Muscle layer of duodenum (tissue), 2 donors: ENCODE data around the gene SGO2.
"Not testable (repeated sequence)": the region's sequence is repeated elsewhere in the genome, so short reads cannot be mapped to it uniquely, and the experiment has no call there.

Experiments used
- H3K27ac ChIP-seq: one replicate; pipeline ENCODE4 v1.7.0; 2013; ENCODE audit warnings: mild to moderate bottlenecking, low read length
- H3K27me3 ChIP-seq: one replicate; pipeline ENCODE4 v1.7.0; 2013; ENCODE audit warnings: low read depth, mild to moderate bottlenecking, control low read depth, low read length
- H3K36me3 ChIP-seq, 2 donors: one replicate each; pipeline ENCODE4 v1.7.0; 2013; ENCODE audit warnings: low read length in 2 of 2, control low read depth in 1 of 2, mild to moderate bottlenecking in 1 of 2; ENCODE audit not compliant: insufficient read depth in 2 of 2, control insufficient read depth in 1 of 2
- H3K4me1 ChIP-seq, 2 donors: one replicate each; pipeline ENCODE4 v1.7.0; 2013; ENCODE audit warnings: low read length in 2 of 2, mild to moderate bottlenecking in 2 of 2, control low read depth in 1 of 2, moderate library complexity in 1 of 2; ENCODE audit not compliant: insufficient read depth in 2 of 2, control insufficient read depth in 1 of 2
- H3K4me3 ChIP-seq, 2 donors: one replicate each; pipeline ENCODE4 v1.7.0; 2013; ENCODE audit warnings: low read length in 2 of 2, low read depth in 1 of 2, mild to moderate bottlenecking in 1 of 2
- H3K9me3 ChIP-seq, 2 donors: one replicate each; pipeline ENCODE4 v1.7.0; 2013; ENCODE audit warnings: low read length in 2 of 2, control low read depth in 1 of 2, mild to moderate bottlenecking in 1 of 2; ENCODE audit not compliant: control insufficient read depth in 1 of 2
- donor health status: healthy.

The SGO2 gene

GRCh38 chr2:200523604-200524003 lies 2.4 kb upstream of the SGO2 start:
- no peaks in the 10 kb centered on the region for H3K9me3 ChIP-seq
- no peak overlapping the region for H3K4me3 ChIP-seq
- no peaks in the 10 kb centered on the region for H3K36me3 ChIP-seq
- H3K27me3 ChIP-seq = no peaks in the 10 kb centered on the region
- H3K27ac ChIP-seq = no peak overlapping the region
- H3K4me1 ChIP-seq = peaks cover 9% of the 10 kb centered on the region in 2 donors

GRCh38 chr2:200525066-200525465 lies 941 bp upstream of the SGO2 start:
- Histone ChIP-seq H3K4me1 (peaks cover 9% of the 10 kb centered on the region in 2 donors), H3K4me3 (peak overlapping the region; percentile 72 to 96), H3K27me3 (no peaks in the 10 kb centered on the region), H3K9me3 (no peaks in the 10 kb centered on the region), H3K36me3 (no peaks in the 10 kb centered on the region), H3K27ac (no peak overlapping the region)

GRCh38 chr2:200525551-200525881 lies 491 bp upstream of the SGO2 start:
- H3K27ac ChIP-seq = peak overlapping the region; percentile 71
- H3K4me1 ChIP-seq = peaks cover 9% of the 10 kb centered on the region in 2 donors
- no peaks in the 10 kb centered on the region for H3K27me3 ChIP-seq
- H3K9me3 ChIP-seq = no peaks in the 10 kb centered on the region
- H3K36me3 ChIP-seq = no peaks in the 10 kb centered on the region
- peak overlapping the region; percentile 72 to 96 for H3K4me3 ChIP-seq

GRCh38 chr2:200528228-200528627 lies 2.2 kb downstream of the SGO2 start:
- Histone ChIP-seq H3K4me3 (no peak overlapping the region), H3K9me3 (no peaks in the 10 kb centered on the region), H3K27me3 (no peaks in the 10 kb centered on the region), H3K27ac (no peak overlapping the region), H3K4me1 (peaks cover 9% of the 10 kb centered on the region in 2 donors), H3K36me3 (no peaks in the 10 kb centered on the region)

GRCh38 chr2:200533754-200534153 lies 7.7 kb downstream of the SGO2 start:
- Histone ChIP-seq H3K27me3 (no peaks in the 10 kb centered on the region), H3K4me3 (no peak overlapping the region), H3K4me1 (no peaks in the 10 kb centered on the region), H3K36me3 (no peaks in the 10 kb centered on the region), H3K9me3 (no peaks in the 10 kb centered on the region), H3K27ac (no peak overlapping the region)

GRCh38 chr2:200534572-200534971 lies 8.6 kb downstream of the SGO2 start:
- Histone ChIP-seq H3K9me3 (no peaks in the 10 kb centered on the region), H3K27ac (no peak overlapping the region)

GRCh38 chr2:200538139-200538538 lies 12.1 kb downstream of the SGO2 start:
- Histone ChIP-seq H3K27ac (no peak overlapping the region), H3K4me3 (no peak overlapping the region), H3K27me3 (no peaks in the 10 kb centered on the region), H3K36me3 (peaks cover 0 to 3% of the 10 kb centered on the region in 2 donors), H3K4me1 (no peaks in the 10 kb centered on the region), H3K9me3 (no peaks in the 10 kb centered on the region)

More at GRCh38 chr2:200534572-200534971, 8.6 kb downstream of the SGO2 start:
- Histone ChIP-seq H3K27me3 (no peaks in the 10 kb centered on the region), H3K4me1 (no peaks in the 10 kb centered on the region), H3K36me3 (no peaks in the 10 kb centered on the region), H3K4me3 (no peak overlapping the region)

- Histone ChIP-seq H3K27ac (no peak overlapping the region), H3K36me3 (peaks cover 0 to 3% of the 10 kb centered on the region in 2 donors), H3K9me3 (no peaks in the 10 kb centered on the region), H3K4me1 (no peaks in the 10 kb centered on the region), H3K4me3 (no peak overlapping the region), H3K27me3 (no peaks in the 10 kb centered on the region)
Measured at GRCh38 chr2:200540793-200541192, 14.8 kb downstream of the SGO2 start.

GRCh38 chr2:200566596-200566995 lies 40.6 kb downstream of the SGO2 start:
- H3K27me3 ChIP-seq, H3K4me1 ChIP-seq, H3K9me3 ChIP-seq, H3K4me3 ChIP-seq, H3K27ac ChIP-seq, H3K36me3 ChIP-seq: not testable (repeated sequence)

GRCh38 chr2:200567932-200568331 lies 41.9 kb downstream of the SGO2 start:
- H3K9me3 ChIP-seq = no peaks in the 10 kb centered on the region
- H3K4me3 ChIP-seq = no peak overlapping the region
- H3K36me3 ChIP-seq = no peaks in the 10 kb centered on the region
- H3K27ac ChIP-seq = no peak overlapping the region
- no peaks in the 10 kb centered on the region for H3K27me3 ChIP-seq
- H3K4me1 ChIP-seq = no peaks in the 10 kb centered on the region

GRCh38 chr2:200575957-200576356 lies 50.0 kb downstream of the SGO2 start:
- Histone ChIP-seq H3K27me3 (no peaks in the 10 kb centered on the region), H3K27ac (no peak overlapping the region), H3K4me1 (no peaks in the 10 kb centered on the region), H3K36me3 (no peaks in the 10 kb centered on the region), H3K4me3 (no peak overlapping the region), H3K9me3 (no peaks in the 10 kb centered on the region)

- Histone ChIP-seq H3K27me3 (no peaks in the 10 kb centered on the region), H3K4me3 (no peak overlapping the region), H3K27ac (no peak overlapping the region), H3K9me3 (no peaks in the 10 kb centered on the region), H3K36me3 (no peaks in the 10 kb centered on the region), H3K4me1 (no peaks in the 10 kb centered on the region)
Measured at GRCh38 chr2:200577027-200577426, 51.0 kb downstream of the SGO2 start.
